IPS-20b (cell line): ENCODE results near the gene SMIM20.

Experiments used
- H3K27ac ChIP-seq: one replicate; pipeline ENCODE4 v1.5.1; 2013; ENCODE audit warnings: low read length
- H3K27me3 ChIP-seq: 2 replicates; pipeline ENCODE4 v1.6.1; 2013; ENCODE audit warnings: mild to moderate bottlenecking, low read length, inconsistent platforms; ENCODE audit not compliant: insufficient read depth
- H3K36me3 ChIP-seq: 2 replicates; pipeline ENCODE4 v1.6.1; 2013; ENCODE audit warnings: low read depth, mild to moderate bottlenecking, inconsistent platforms, low read length, moderate library complexity; ENCODE audit not compliant: insufficient read depth
- H3K4me1 ChIP-seq: 2 replicates; pipeline ENCODE4 v1.6.1; 2013; ENCODE audit warnings: mild to moderate bottlenecking, control low read depth, inconsistent platforms, low read length, moderate library complexity; ENCODE audit not compliant: insufficient read depth
- H3K4me3 ChIP-seq: 2 replicates; pipeline ENCODE4 v1.5.1; 2013; ENCODE audit warnings: mild to moderate bottlenecking, low read length, inconsistent platforms
- H3K9ac ChIP-seq: 2 replicates; pipeline ENCODE4 v1.6.1; 2013; ENCODE audit warnings: low read depth, mild to moderate bottlenecking, inconsistent platforms, low read length, moderate library complexity
- H3K9me3 ChIP-seq: 2 replicates; pipeline ENCODE4 v1.6.1; 2013; ENCODE audit warnings: mild to moderate bottlenecking, low read depth, low read length, inconsistent platforms; ENCODE audit not compliant: insufficient read depth

Gene SMIM20

DNA sequence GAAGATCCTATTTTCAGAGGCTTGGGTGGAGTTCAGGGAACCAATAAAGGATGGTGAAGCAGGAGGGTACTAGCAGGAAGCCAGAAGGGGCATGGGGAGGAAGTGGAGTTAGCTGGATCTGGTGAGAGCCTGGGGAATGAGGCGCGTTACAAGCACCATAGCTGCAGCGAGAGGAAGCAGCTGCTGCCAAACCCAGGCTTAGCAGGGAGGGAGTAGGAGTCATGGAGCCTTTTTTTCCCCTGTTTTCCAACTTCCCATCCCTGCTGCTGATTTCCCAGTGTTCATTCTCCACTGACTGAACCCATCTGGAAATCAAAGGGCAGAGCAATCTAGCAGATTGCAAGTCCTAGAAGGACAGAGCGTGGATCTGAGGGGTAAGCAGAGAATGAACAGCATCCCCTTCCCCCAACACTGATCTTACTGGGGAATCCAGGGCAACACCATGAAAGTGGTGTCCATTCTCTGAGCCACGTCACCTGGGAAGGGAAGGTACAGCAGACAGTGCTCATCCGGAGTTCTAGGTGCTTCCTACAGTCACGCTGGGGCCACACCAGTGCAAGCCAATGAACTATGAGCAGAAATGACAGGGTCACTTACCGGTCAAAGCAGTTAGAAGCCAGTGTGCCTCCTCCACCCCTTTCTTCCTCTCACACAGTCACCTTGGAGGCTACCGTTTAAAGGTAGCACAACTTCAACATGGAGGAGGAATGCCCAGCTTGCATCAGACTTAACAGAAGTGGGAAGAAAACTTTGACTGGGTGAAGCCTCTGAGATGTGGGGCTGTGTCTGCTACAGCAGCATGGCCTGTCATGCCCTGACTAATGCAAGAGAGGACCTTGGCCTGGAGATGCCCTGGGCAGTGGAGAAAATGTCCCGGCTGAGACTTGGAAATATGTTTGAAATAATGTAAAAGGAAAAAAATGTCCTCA lies 36.7 kb downstream of the SMIM20 start:
- Histone ChIP-seq H3K27ac (no peak overlapping the region), H3K27me3 (no peaks in the 10 kb centered on the region; the same call in 1 of the 2 replicates), H3K9me3 (no peaks in the 10 kb centered on the region), H3K4me1 (peaks cover 31% of the 10 kb centered on the region; the same call in 1 of the 2 replicates), H3K4me3 (no peak overlapping the region), H3K36me3 (no peaks in the 10 kb centered on the region), H3K9ac (no peak overlapping the region)

DNA sequence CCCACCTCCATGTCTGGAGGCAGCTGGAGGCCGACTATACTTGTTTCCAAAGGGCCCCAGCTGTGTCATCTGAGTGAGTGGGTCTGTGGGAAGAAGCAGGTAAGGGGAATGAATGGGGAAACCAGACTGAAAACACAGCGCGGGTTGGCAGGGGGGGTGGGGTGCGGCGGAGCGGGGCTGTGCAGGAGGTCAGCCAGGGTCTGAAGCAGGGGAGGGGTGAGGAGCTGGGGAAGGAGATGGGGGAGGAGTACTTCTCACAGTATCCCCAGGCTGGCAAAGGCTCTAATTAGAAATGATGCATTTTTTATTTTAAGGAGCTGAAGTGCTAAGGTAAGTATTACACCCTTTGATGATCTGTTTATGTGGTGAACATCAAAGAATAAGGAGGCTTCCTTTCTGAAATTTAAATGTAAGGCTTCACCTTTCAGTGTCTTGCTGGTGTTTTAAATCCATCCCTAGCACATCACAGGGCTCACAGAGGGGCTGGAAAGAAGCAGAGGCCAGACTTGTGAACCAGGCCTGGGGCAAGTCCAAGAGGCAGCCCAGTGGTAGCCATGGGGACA lies 37.5 kb downstream of the SMIM20 start:
- Histone ChIP-seq H3K4me1 (peaks cover 36% of the 10 kb centered on the region; the same call in 1 of the 2 replicates), H3K9me3 (no peaks in the 10 kb centered on the region), H3K27ac (no peak overlapping the region), H3K36me3 (no peaks in the 10 kb centered on the region), H3K9ac (no peak overlapping the region), H3K4me3 (no peak overlapping the region), H3K27me3 (no peaks in the 10 kb centered on the region; the same call in 1 of the 2 replicates)

DNA sequence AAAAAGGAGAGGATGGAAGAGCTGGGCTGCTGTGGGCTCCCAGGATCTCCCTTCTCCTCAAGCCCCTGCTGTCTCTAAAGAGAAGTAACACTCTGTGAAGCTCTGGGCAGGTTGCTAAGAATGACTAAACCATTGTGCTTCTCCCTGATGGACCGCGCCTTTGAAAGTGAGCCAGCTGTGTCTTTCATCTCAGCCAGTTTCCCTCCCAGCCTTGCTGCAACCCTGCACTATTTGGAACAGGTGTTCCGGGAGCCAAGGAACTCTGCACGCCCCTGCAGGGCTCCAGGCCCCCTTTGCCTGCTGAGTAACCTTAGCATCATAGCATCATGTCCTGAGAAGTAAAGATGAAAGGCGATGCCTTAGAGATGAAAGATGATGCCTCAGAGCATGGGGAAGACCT lies 39.7 kb downstream of the SMIM20 start:
- Histone ChIP-seq H3K27ac (no peak overlapping the region), H3K27me3 (no peaks in the 10 kb centered on the region; the same call in 1 of the 2 replicates), H3K9me3 (no peaks in the 10 kb centered on the region)

DNA sequence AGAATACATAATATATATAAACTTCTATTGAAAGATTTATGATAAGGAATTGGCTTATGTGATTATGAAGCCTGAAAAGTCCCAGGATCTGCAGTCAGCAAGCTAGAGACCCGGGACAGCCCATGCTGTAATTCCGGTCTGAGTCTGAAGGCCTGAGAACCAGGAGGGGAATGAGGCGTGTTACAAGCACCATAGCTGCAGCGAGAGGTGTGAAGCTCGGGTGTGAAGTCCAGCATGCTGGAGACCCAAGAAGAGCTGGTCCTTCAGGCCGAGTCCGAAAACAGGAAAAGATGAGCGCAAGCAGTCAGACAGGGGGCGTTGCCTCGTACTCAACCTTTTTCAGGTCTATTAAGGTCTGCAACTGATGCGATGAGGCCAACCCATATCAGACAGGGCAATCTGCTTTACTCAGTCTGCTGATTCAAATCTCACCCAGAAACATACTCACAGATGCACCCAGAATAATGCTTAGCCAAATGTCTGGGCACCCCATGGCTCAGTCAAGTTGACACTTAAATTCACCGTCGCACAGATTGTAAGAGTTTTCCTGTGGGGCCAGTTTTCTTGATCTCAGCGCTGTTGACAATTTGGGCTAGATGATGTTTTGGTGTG lies 40.4 kb downstream of the SMIM20 start:
- H3K9ac ChIP-seq, result no peak overlapping the region
- no peaks in the 10 kb centered on the region; the same call in 1 of the 2 replicates for H3K27me3 ChIP-seq
- H3K4me3 ChIP-seq, result no peak overlapping the region
- H3K27ac ChIP-seq, result no peak overlapping the region
- peaks cover 29% of the 10 kb centered on the region; the same call in 1 of the 2 replicates for H3K4me1 ChIP-seq
- H3K36me3 ChIP-seq, result no peaks in the 10 kb centered on the region
- no peaks in the 10 kb centered on the region for H3K9me3 ChIP-seq

More for the DNA sequence above, 39.7 kb downstream of the SMIM20 start:
- H3K4me3 ChIP-seq, result no peak overlapping the region
- peaks cover 34% of the 10 kb centered on the region; the same call in 1 of the 2 replicates for H3K4me1 ChIP-seq
- no peaks in the 10 kb centered on the region for H3K36me3 ChIP-seq
- H3K9ac ChIP-seq, result no peak overlapping the region

DNA sequence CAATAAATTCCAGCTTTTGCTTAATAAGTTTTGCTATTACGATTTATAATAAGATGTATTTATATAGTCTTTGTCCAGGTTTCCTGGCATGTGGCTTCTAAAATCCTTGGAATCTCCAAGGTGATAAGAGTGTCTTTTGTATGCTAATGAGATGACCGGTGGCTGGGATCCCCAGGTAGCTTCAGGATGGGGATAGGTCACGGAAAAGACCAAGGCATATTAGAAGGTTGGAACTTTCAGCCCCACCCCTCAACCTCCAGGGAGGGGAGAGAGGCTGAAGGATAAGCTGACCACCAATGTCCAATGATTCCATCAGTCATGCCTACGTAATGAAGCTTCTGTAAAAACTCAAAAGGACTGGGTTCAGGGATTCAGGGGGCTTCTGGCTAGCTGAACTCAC lies 41.7 kb downstream of the SMIM20 start:
- H3K27me3 ChIP-seq, result no peaks in the 10 kb centered on the region; the same call in 1 of the 2 replicates
- H3K36me3 ChIP-seq, result no peaks in the 10 kb centered on the region
- no peak overlapping the region for H3K27ac ChIP-seq
- H3K4me1 ChIP-seq, result peaks cover 22% of the 10 kb centered on the region; the same call in 1 of the 2 replicates
- no peaks in the 10 kb centered on the region for H3K9me3 ChIP-seq
- no peak overlapping the region for H3K4me3 ChIP-seq
- no peak overlapping the region for H3K9ac ChIP-seq

DNA sequence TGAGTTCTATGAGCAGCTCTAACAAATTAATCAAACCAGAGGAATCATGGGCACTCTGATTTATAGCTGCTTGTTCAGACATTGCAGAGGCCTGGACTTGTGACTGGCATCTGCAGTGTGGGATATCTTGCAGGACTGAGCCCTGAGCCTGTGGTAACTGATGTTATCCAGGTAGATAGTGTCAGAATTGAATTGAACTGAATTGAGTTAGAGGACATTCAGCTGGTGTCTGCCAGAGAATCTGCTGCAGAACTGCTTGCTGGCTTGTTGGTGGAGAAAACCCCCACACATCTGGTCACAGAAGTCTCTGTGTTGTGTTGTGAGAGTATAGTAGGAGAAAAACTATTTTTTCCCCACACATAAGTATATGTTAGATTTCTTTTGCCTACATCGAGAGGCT lies 42.2 kb downstream of the SMIM20 start:
- Histone ChIP-seq H3K36me3 (no peaks in the 10 kb centered on the region), H3K27ac (no peak overlapping the region), H3K4me1 (peaks cover 17% of the 10 kb centered on the region; the same call in 1 of the 2 replicates), H3K9ac (no peak overlapping the region), H3K9me3 (no peaks in the 10 kb centered on the region), H3K27me3 (no peaks in the 10 kb centered on the region; the same call in 1 of the 2 replicates), H3K4me3 (no peak overlapping the region)

DNA sequence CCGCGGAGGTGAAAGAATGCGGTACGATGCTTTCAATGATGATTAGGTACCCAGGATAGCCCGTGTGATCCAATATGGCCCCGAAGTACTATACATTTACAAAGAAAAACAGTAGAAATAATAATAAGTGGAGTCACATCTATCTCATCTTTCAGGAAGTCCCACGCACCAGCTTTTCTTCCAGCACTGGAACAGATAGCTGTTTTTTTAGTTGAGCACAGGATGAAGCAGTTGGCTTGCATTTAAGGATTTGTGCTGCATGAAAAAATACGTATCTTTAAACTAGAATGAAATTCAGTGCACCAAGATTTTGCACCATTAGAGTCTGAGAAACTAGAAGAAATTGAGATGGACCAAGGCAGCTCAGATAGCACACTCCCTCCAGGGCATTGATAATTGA lies 44.1 kb downstream of the SMIM20 start:
- Histone ChIP-seq H3K36me3 (no peaks in the 10 kb centered on the region), H3K27me3 (no peaks in the 10 kb centered on the region; the same call in 1 of the 2 replicates), H3K9ac (no peak overlapping the region), H3K4me3 (no peak overlapping the region), H3K9me3 (no peaks in the 10 kb centered on the region), H3K27ac (no peak overlapping the region), H3K4me1 (peaks cover 13% of the 10 kb centered on the region; the same call in 1 of the 2 replicates)

DNA sequence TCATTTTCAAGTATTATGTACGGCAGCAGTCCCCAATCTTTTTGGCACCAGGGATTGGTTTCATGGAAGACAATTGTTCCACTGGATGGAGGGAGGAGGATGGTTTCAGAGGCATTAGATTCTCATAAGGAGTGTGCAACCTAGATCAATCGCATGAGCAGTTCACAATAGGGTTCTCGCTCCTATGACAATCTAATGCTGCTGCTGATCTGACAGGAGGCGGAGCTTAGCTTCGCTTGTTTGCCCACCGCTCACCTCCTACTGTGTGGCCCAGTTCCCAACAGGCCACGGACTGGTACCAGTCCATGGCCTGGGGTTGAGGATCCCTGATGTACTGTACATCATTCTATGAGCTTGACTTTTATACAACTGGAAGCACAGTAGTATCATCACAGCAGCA lies 48.4 kb downstream of the SMIM20 start:
- H3K36me3 ChIP-seq, result no peaks in the 10 kb centered on the region
- H3K27ac ChIP-seq, result no peak overlapping the region
- no peak overlapping the region for H3K4me3 ChIP-seq
- no peak overlapping the region for H3K9ac ChIP-seq
- H3K4me1 ChIP-seq, result peaks cover 8% of the 10 kb centered on the region; the same call in 1 of the 2 replicates
- H3K9me3 ChIP-seq, result no peaks in the 10 kb centered on the region
- H3K27me3 ChIP-seq, result no peaks in the 10 kb centered on the region

DNA sequence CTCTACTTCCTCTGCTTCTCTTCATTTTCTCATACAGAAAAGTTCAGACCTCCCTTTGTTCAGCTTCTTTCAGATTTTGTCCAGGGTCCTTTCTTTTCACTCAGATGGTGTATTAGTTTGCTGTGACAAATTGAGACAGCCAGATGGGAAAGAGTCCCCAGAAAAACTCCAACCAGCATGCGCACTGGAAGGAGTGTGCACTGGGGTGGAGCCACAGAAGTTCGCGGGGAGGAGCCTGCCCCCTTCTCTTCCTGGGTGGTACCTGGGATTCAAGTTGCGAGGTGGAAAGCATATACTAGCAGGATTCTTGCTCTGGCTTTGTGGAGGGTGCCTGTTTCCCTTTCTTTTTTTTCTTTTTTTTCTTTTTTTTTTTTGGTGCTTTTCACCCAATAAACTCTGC lies 51.6 kb downstream of the SMIM20 start:
- no peak overlapping the region for H3K9ac ChIP-seq
- H3K4me3 ChIP-seq, result no peak overlapping the region
- H3K9me3 ChIP-seq, result no peaks in the 10 kb centered on the region
- H3K36me3 ChIP-seq, result no peaks in the 10 kb centered on the region
- peaks cover 11% of the 10 kb centered on the region for H3K4me1 ChIP-seq
- H3K27me3 ChIP-seq, result no peaks in the 10 kb centered on the region
- H3K27ac ChIP-seq, result no peak overlapping the region

DNA sequence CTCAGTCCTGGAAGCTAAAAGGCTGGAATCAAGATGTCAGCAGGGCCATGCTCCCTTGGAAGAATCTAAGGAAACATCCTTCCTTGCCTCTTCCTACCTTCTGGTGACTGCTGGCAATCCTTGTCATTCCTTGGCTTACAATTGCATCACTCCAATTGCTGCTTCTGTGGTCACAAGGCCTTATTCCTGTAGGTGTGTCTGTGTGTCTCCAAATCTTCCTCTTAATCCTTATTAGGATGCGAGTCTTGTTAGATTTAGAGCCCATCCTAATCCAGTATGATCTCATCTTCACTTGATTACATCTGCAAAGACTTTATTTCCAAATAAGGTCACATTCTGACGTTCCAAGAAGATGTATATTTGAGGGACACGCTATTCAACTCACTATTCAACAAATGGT lies 52.2 kb downstream of the SMIM20 start:
- Histone ChIP-seq H3K27me3 (no peaks in the 10 kb centered on the region), H3K4me3 (no peak overlapping the region), H3K9ac (no peak overlapping the region), H3K4me1 (peaks cover 11% of the 10 kb centered on the region), H3K9me3 (no peaks in the 10 kb centered on the region), H3K36me3 (no peaks in the 10 kb centered on the region), H3K27ac (no peak overlapping the region)

DNA sequence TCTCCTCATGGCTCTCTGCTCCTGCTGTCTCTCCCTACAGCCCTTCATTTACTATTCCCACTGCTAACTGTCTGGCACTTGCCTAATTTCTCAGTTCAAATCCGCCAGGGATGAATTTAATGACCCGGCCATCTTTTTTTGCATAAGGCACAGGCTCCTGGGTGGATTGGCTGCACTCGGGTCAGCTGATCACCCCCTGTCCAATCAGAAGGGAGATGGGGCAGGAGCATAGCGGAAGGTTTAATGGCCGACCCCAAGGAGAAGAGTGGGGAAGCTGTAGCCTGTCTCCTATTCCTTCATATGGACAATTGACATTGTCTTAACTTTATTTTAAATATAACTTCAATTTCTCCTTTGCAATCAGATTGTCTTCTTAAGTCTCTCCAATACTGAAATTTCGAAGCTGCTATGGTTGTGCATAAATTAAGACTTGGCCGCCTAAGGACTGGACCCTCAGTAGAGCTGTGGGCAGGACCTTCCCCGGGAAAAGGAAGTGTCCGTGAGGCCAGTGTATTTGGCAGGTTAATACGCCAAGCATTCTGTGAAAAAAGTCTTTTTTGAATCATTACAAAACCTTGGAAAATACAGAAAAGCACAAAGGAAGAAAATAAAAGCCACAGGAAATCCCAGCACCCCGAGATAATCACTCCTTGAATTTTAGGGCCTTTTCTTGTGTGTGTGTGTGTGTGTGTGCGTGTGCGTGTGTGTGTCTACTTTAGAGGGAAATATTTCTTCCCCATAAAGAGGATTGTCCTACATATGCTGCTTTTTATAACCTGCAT lies 55.5 kb downstream of the SMIM20 start:
- no peak overlapping the region for H3K9ac ChIP-seq
- no peak overlapping the region for H3K27ac ChIP-seq
- H3K4me3 ChIP-seq, result no peak overlapping the region
- H3K27me3 ChIP-seq, result no peaks in the 10 kb centered on the region
- H3K9me3 ChIP-seq, result no peaks in the 10 kb centered on the region
- peaks cover 11% of the 10 kb centered on the region for H3K4me1 ChIP-seq
- no peaks in the 10 kb centered on the region for H3K36me3 ChIP-seq
